GM19238 (cell line): ENCODE data around the gene PYGL.
A peak's percentile ranks its signal among the peaks of the same experiment; 100 is the strongest.

Experiments used
- DNase-seq: peaks from one replicate; pipeline ENCODE4 v3.0.0; 2011; ENCODE audit warnings: low spot score; ENCODE audit not compliant: insufficient read length

PYGL gene

GRCh38 chr14:50875359-50876070, 68.8 kb downstream of the PYGL start:
- peak; percentile 55 for DNase-seq

GRCh38 chr14:50874757-50875156, 69.5 kb downstream of the PYGL start:
- DNase-seq: no peak

GRCh38 chr14:50871914-50872732, 72.2 kb downstream of the PYGL start, which contains the start of gene ABHD12B:
Gene ABHD12B, plus strand, starts transcription at chr14:50872053. Its CDS starts 122 bp downstream, at chr14:50872175.
- DNase-seq: no peak

GRCh38 chr14:50871228-50871627, 73.1 kb downstream of the PYGL start:
- DNase-seq: no peak

GRCh38 chr14:50865391-50866076, 78.7 kb downstream of the PYGL start:
- DNase-seq: no peak

- no peak for DNase-seq
Measured at GRCh38 chr14:50864946-50865345, 79.3 kb downstream of the PYGL start.

- no peak for DNase-seq
Measured at GRCh38 chr14:50864237-50864636, 80.0 kb downstream of the PYGL start.

GRCh38 chr14:50862036-50862570, 82.2 kb downstream of the PYGL start:
- DNase-seq: no peak

- DNase-seq: peak; percentile 64
Measured at GRCh38 chr14:50860478-50861086, 83.7 kb downstream of the PYGL start.

- no peak for DNase-seq
Measured at GRCh38 chr14:50859296-50859624, 85.0 kb downstream of the PYGL start.

GRCh38 chr14:50856660-50857059, 87.6 kb downstream of the PYGL start:
- DNase-seq: no peak

GRCh38 chr14:50855558-50855957, 88.7 kb downstream of the PYGL start:
- no peak for DNase-seq
